Bronchial smooth muscle cell (primary cell): ENCODE data around the gene MARVELD1. TPM values are rescaled to one million over a fixed set of nuclear protein-coding genes. Genes with fewer than 3 reads are reported as not detected.

ENCODE experiments used
- total RNA-seq: library from RNA; depleted of rRNA; stranded (reverse); fragments of >200 nt; gene quantifications from 2 replicates; pipeline ENCODE4 v1.2.1, GENCODE V29; 2014

Gene MARVELD1
- 9.5 and 14.8 TPM in 2 replicates for total RNA-seq

GRCh38 chr10:97713339-97713825, at the start of gene MARVELD1:
MARVELD1 (plus strand) TSS chr10:97713730; CDS start chr10:97713877, 147 bp downstream.

GRCh38 chr10:97686962-97687784, 26.4 kb upstream of the MARVELD1 start, which contains the start of gene AVPI1:
AVPI1 (minus strand) TSS chr10:97687241; CDS start chr10:97679905, 7,336 bp downstream.

GRCh38 chr10:97736902-97737769, 23.6 kb downstream of the MARVELD1 start, which contains the start of gene ZFYVE27:
ZFYVE27 (plus strand) TSS chr10:97737128; CDS start chr10:97738478, 1,350 bp downstream.

Other genes with a start within 250 kb of the MARVELD1 start
- 46.0 and 46.5 TPM in 2 replicates for gene MMS19, start 215.3 kb upstream of the MARVELD1 start, total RNA-seq
- gene UBTD1, start 214.8 kb upstream of the MARVELD1 start, total RNA-seq, result 17.7 and 22.4 TPM in 2 replicates
- gene ANKRD2, start 141.0 kb upstream of the MARVELD1 start, total RNA-seq, result 0.16 and 4.9 TPM in 2 replicates
- gene HOGA1, start 129.3 kb upstream of the MARVELD1 start, total RNA-seq, result 0.34 and 1.4 TPM in 2 replicates
- not detected in 2 replicates for gene C10orf62, start 124.0 kb upstream of the MARVELD1 start, total RNA-seq
- gene MORN4, start 80.2 kb upstream of the MARVELD1 start, total RNA-seq, result 3.2 and 5.2 TPM in 2 replicates
- gene PI4K2A, start 73.1 kb upstream of the MARVELD1 start, total RNA-seq, result 9.8 and 14.0 TPM in 2 replicates
- gene AVPI1, start 26.5 kb upstream of the MARVELD1 start, total RNA-seq, result 21.0 and 34.7 TPM in 2 replicates
- 14.3 and 15.0 TPM in 2 replicates for gene ZFYVE27, start 23.4 kb downstream of the MARVELD1 start, total RNA-seq
- not detected in 2 replicates for gene SFRP5, start 58.3 kb downstream of the MARVELD1 start, total RNA-seq
- gene GOLGA7B, start 136.1 kb downstream of the MARVELD1 start, total RNA-seq, result not detected in 2 replicates